ENCODE results near the gene C3orf18. TPM values are rescaled to one million over a fixed set of nuclear protein-coding genes. Genes with fewer than 3 reads are reported as not detected.

C3orf18 gene
- total and polyA plus RNA-seq, 9 of the 15 experiments (the other 6 are each of a cell fraction or from before 2014, with no cell fraction given): 0.01 to 2.3 (median 0.94) TPM

DNA sequence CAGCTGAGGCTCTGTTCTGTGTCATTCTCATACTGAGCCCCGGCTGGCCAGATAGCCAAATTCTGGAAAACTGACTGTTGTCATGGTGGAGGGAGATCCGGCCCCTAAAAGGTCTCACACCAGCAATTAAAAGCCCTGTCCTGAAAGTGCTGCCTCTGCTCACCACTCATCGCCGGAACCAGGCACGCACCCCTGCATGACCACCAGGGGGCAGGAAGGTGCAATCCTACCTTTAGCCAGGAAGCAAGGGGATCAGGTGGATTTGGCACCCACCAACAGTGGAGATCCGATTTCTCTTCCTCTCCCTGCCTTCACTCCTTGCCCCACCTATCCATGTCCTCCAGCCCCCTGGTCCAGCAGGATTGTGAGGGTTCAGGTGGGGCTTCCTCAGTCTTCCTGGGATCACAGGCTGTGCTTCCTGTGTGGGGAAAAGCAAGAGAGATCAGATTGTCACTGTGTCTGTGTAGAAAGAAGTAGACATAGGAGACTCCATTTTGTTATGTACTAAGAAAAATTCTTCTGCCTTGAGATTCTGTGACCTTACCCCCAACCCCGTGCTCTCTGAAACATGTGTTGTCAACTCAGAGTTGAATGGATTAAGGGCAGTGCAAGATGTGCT, 48.0 kb downstream of the C3orf18 start (continued):
- TF ChIP-seq TAF1 (IDR thresholded peaks at IDR 0.05; ENCODE audit: control insufficient read depth, extremely low read depth, insufficient read depth, low read length, severe bottlenecking) (no peak), MEF2A (IDR thresholded peaks at IDR 0.05; ENCODE audit: control insufficient read depth, low read depth, low read length) (no peak), ARNT (IDR thresholded peaks at IDR 0.05) (no peak), SIX5 (IDR thresholded peaks at IDR 0.05; ENCODE audit: borderline replicate concordance in 1 of 2, insufficient read depth in 1 of 2, low read depth in 1 of 2, low read length in 2 of 2) (no peak), FOXA3 (CRISPR knock-in tag; conservative IDR thresholded peaks at IDR 0.05 in 1 of 2, IDR thresholded peaks at IDR 0.05 in 1 of 2) (peak in 1 of 2 experiments; percentile 37; a peak in 1 of 4 replicates)
- TF ChIP-seq, protein P1, sequence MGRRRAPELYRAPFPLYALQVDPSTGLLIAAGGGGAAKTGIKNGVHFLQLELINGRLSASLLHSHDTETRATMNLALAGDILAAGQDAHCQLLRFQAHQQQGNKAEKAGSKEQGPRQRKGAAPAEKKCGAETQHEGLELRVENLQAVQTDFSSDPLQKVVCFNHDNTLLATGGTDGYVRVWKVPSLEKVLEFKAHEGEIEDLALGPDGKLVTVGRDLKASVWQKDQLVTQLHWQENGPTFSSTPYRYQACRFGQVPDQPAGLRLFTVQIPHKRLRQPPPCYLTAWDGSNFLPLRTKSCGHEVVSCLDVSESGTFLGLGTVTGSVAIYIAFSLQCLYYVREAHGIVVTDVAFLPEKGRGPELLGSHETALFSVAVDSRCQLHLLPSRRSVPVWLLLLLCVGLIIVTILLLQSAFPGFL (CRISPR knock-in tag; IDR thresholded peaks at IDR 0.05): no peak

DNA sequence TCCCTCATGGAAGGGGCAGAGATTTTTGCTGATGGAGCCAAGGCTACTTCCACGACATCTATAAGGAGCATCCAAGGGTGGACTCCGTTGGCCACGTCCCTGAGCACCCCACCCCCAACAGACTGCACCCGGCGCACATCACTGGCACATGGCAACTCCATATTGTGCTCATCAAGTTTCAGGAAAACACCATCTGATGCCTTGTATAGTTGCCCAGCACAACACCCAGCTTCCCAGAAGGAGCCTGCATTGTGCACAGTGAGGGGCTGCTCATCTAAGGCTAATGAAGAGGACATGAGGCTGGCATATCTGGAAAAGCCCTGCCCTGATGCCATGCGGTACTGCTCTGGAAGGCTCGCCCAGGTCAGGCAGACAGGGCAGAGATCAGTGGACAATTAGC, 49.1 kb downstream of the C3orf18 start:
- ATAC-seq (no peak), FAIRE-seq (no peak), DNase-seq (ENCODE audit: extremely low read depth in 1 of 4, low spot score in 3 of 4) (no peak)
- Histone ChIP-seq H4K20me1 (replicated peaks; ENCODE audit: control insufficient read depth, insufficient read depth, low read length) (no peaks in the 10 kb centered on the region), H3K27me3 (ENCODE audit: control insufficient read depth in 2 of 2, insufficient read depth in 2 of 2, low read length in 2 of 2) (peaks cover 0 to 14% of the 10 kb centered on the region in 2 experiments; a peak in 2 of 5 replicates), H3K36me3 (ENCODE audit: control insufficient read depth, insufficient read depth, low read length) (no peaks in the 10 kb centered on the region), H2AFZ (ENCODE audit: low read depth, low read length) (no peak overlapping the region), H3K4me3 (no peak overlapping the region), H3K79me2 (ENCODE audit: control insufficient read depth, insufficient read depth, low read length) (no peaks in the 10 kb centered on the region), H3K9ac (ENCODE audit: insufficient read depth in 1 of 2, low read depth in 2 of 2, low read length in 2 of 2) (no peak overlapping the region; a peak in 1 of 4 replicates), H3K9me1 (ENCODE audit: control insufficient read depth, insufficient read depth, low read length) (no peaks in the 10 kb centered on the region), H3K4me1 (replicated peaks in 1 of 2; ENCODE audit: control insufficient read depth in 2 of 2, insufficient read depth in 2 of 2, low read length in 2 of 2) (peaks cover 0 to 12% of the 10 kb centered on the region in 2 experiments; a peak in 3 of 5 replicates), H3K4me2 (ENCODE audit: insufficient read depth, low read length) (no peak overlapping the region), H3K9me3 (replicated peaks; ENCODE audit: control insufficient read depth, insufficient read depth, low read depth, low read length) (no peaks in the 10 kb centered on the region), H3K27ac (ENCODE audit: extremely low read depth, low read depth, low read length) (no peak overlapping the region)
- in situ Hi-C loops (cut with MboI): no loop called here
- WGBS (ENCODE audit: insufficient coverage, low coverage, missing lambda C conversion rate): 28% methylated on average over 7 of the region's 7 CpGs
- BruUV-seq (replicated peaks): no TSS peak
- ChIA-PET POLR2A (interaction anchor here (0.6 kb wide), 2 partner anchors 12 to 108 kb away, joined by 3 to 4 read pairs; no protein-coding TSS in a partner anchor), CTCF (ENCODE audit: low intra/inter-chr PET ratio) (interaction anchor here (1.1 kb wide), 1 partner anchor 24 kb away, joined by 3 read pairs; no protein-coding TSS in a partner anchor)
- intact Hi-C loops (cut with micrococcal nuclease): no loop called here
- no peak for TF ChIP-seq HNRNPL (IDR thresholded peaks at IDR 0.05; ENCODE audit: low read depth, low read length)
- TF ChIP-seq POLR3A (IDR thresholded peaks at IDR 0.05; ENCODE audit: borderline replicate concordance, extremely low read depth, insufficient read depth, insufficient read length): no peak
- TF ChIP-seq, protein P2, sequence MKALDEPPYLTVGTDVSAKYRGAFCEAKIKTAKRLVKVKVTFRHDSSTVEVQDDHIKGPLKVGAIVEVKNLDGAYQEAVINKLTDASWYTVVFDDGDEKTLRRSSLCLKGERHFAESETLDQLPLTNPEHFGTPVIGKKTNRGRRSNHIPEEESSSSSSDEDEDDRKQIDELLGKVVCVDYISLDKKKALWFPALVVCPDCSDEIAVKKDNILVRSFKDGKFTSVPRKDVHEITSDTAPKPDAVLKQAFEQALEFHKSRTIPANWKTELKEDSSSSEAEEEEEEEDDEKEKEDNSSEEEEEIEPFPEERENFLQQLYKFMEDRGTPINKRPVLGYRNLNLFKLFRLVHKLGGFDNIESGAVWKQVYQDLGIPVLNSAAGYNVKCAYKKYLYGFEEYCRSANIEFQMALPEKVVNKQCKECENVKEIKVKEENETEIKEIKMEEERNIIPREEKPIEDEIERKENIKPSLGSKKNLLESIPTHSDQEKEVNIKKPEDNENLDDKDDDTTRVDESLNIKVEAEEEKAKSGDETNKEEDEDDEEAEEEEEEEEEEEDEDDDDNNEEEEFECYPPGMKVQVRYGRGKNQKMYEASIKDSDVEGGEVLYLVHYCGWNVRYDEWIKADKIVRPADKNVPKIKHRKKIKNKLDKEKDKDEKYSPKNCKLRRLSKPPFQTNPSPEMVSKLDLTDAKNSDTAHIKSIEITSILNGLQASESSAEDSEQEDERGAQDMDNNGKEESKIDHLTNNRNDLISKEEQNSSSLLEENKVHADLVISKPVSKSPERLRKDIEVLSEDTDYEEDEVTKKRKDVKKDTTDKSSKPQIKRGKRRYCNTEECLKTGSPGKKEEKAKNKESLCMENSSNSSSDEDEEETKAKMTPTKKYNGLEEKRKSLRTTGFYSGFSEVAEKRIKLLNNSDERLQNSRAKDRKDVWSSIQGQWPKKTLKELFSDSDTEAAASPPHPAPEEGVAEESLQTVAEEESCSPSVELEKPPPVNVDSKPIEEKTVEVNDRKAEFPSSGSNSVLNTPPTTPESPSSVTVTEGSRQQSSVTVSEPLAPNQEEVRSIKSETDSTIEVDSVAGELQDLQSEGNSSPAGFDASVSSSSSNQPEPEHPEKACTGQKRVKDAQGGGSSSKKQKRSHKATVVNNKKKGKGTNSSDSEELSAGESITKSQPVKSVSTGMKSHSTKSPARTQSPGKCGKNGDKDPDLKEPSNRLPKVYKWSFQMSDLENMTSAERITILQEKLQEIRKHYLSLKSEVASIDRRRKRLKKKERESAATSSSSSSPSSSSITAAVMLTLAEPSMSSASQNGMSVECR (CRISPR knock-in tag; IDR thresholded peaks at IDR 0.05): no peak
- TF ChIP-seq ZSCAN29 (IDR thresholded peaks at IDR 0.05): no peak
- TF ChIP-seq TEAD2 (tag; IDR thresholded peaks at IDR 0.05): no peak
- TF ChIP-seq LCOR (CRISPR knock-in tag; IDR thresholded peaks at IDR 0.05): no peak
- no peak for TF ChIP-seq ZC3H8 (IDR thresholded peaks at IDR 0.05)
- no peak for TF ChIP-seq SLC30A9 (CRISPR knock-in tag; IDR thresholded peaks at IDR 0.05)
- TF ChIP-seq NELFE (IDR thresholded peaks at IDR 0.05; ENCODE audit: insufficient read depth, insufficient read length): no peak
- no peak for TF ChIP-seq BCL6 (CRISPR knock-in tag; IDR thresholded peaks at IDR 0.05)
